PFSK-1 (cell line): ENCODE data around the gene ICE2.

Experiments used
- FOXP2 ChIP-seq: optimal IDR thresholded peaks from 2 replicates; pipeline ENCODE3; 2011; ENCODE audit warnings: borderline replicate concordance, control low read depth, inconsistent platforms; ENCODE audit not compliant: insufficient read depth; ENCODE audit errors: extremely low read length, extremely low read depth
- POLR2AphosphoS5 ChIP-seq: IDR thresholded peaks from 2 replicates; pipeline ENCODE4 v1.6.1; 2012; ENCODE audit warnings: low read depth, mild to moderate bottlenecking, control low read depth, low read length, moderate library complexity
- REST ChIP-seq, 2 experiments: IDR thresholded peaks; 2 replicates each; pipeline versions ENCODE4 v1.6.1 to v1.8.0; 2011 to 2012; ENCODE audit warnings: low read depth in 2 of 2, low read length in 2 of 2, control low read depth in 1 of 2, inconsistent platforms in 1 of 2, mild to moderate bottlenecking in 1 of 2, moderate library complexity in 1 of 2; ENCODE audit not compliant: insufficient read depth in 1 of 2
- SIN3A ChIP-seq: IDR thresholded peaks from 2 replicates; pipeline ENCODE4 v1.6.1; 2012; ENCODE audit warnings: mild to moderate bottlenecking, low read length, moderate library complexity, borderline replicate concordance; ENCODE audit not compliant: insufficient read depth
- TAF1 ChIP-seq: IDR thresholded peaks from 2 replicates; pipeline ENCODE4 v1.6.1; 2012; ENCODE audit warnings: low read length, control low read depth, borderline replicate concordance; ENCODE audit not compliant: insufficient read depth

GRCh38 chr15:60512937-60513336 lies 34.0 kb upstream of the ICE2 start:
- TF ChIP-seq TAF1 (no peak), POLR2AphosphoS5 (no peak), SIN3A (no peak), REST (IDR thresholded peaks at IDR 0.05; ENCODE audit: insufficient read depth in 1 of 2, low read depth in 2 of 2, low read length in 2 of 2) (no peak), FOXP2 (no peak)
